Naive thymus-derived CD8-positive, alpha-beta T cell (primary cell): ENCODE measurements around the gene DHCR24. TPM values are rescaled to one million over a fixed set of nuclear protein-coding genes. Genes with fewer than 3 reads are reported as not detected.
A peak's percentile ranks its signal among the peaks of the same experiment; 100 is the strongest.
"Not testable (repeated sequence)": the region's sequence is repeated elsewhere in the genome, so short reads cannot be mapped to it uniquely, and the experiment has no call there.

Source experiments
- ATAC-seq, 2 donors: fragments of 150-1000 bp; cut with Tn5 transposase in 1 of 2; sonication (Bioruptor Pico), chemical (Tn5 transposase) in 1 of 2; 1 replicate in 1 of 2; 2 replicates in 1 of 2; pipeline ENCODE4 v1.10.0; 2021; ENCODE audit warnings: mild to moderate bottlenecking in 2 of 2, moderate library complexity in 2 of 2
- POLR2A ChIA-PET: fragments of 350-600 bp; sonication (Branson Sonifier 250); formaldehyde crosslinking; loops from one replicate; lab custom pipeline; 2021; ENCODE audit warnings: antibody characterized with exemption; lab: Charles Lee
- DNase-seq, 10 donors: peaks; one replicate each; pipeline versions ENCODE4 v3.0.0 to v3.0.0-alpha.2; 2020 to 2022
- H3K27ac Mint-ChIP-seq, 10 donors: one replicate each; pipeline ENCODE4 v1.8.0; 2020 to 2022; ENCODE audit warnings: mild to moderate bottlenecking in 10 of 10, mixed read lengths in 10 of 10, moderate library complexity in 4 of 10, inconsistent platforms in 1 of 10
- H3K27me3 Mint-ChIP-seq, 5 donors: one replicate each; pipeline ENCODE4 v1.8.0; 2021 to 2022; ENCODE audit warnings: mixed read lengths in 5 of 5
- H3K36me3 Mint-ChIP-seq, 3 donors: one replicate each; pipeline ENCODE4 v1.8.0; 2020 to 2022; ENCODE audit warnings: mixed read lengths in 3 of 3, mild to moderate bottlenecking in 2 of 3, inconsistent platforms in 1 of 3
- H3K4me1 Mint-ChIP-seq, 4 donors: one replicate each; pipeline ENCODE4 v1.8.0; 2021 to 2022; ENCODE audit warnings: mixed read lengths in 4 of 4
- H3K4me3 Mint-ChIP-seq, 10 donors: one replicate each; pipeline ENCODE4 v1.8.0; 2020 to 2022; ENCODE audit warnings: mild to moderate bottlenecking in 10 of 10, mixed read lengths in 10 of 10, moderate library complexity in 6 of 10, inconsistent platforms in 1 of 10
- H3K9me3 Mint-ChIP-seq, 9 donors: one replicate each; pipeline ENCODE4 v1.8.0; 2020 to 2022; ENCODE audit warnings: mixed read lengths in 9 of 9, mild to moderate bottlenecking in 3 of 9, inconsistent platforms in 1 of 9, moderate library complexity in 1 of 9
- polyA plus RNA-seq, 3 donors: library from polyadenylated mRNA; unstranded; fragments of 300-500 nt; fragmentation: Illumina TruSeq; gene quantifications; one replicate each; pipeline ENCODE4 v1.2.3, GENCODE V29; 2021
- total RNA-seq, 8 experiments: library from RNA in 2 of 8; stranded (reverse) in 2 of 8; gene quantifications; one replicate each; pipeline ENCODE4 v1.2.3 and lab custom pipeline; 2021 to 2026

Gene DHCR24
- total and polyA plus RNA-seq, 5 experiments from 2014 or later, result 1.8 to 4.2 (median 3.4) TPM

GRCh38 chr1:54919367-54920359 is 32.7 kb upstream of the DHCR24 start:
- no peak for ATAC-seq
- Mint-ChIP-seq H3K27me3 (peaks cover 0 to 16% (median 12%) of the 10 kb centered on the region in 5 donors), H3K36me3 (no peaks in the 10 kb centered on the region), H3K4me3 (no peak overlapping the region), H3K4me1 (no peaks in the 10 kb centered on the region), H3K9me3 (peaks cover 0 to 4% (median 0%) of the 10 kb centered on the region in 9 donors), H3K27ac (no peak overlapping the region)
- DNase-seq, result no peak
- POLR2A ChIA-PET, result no interaction called here

GRCh38 chr1:54911076-54911475 is 24.1 kb upstream of the DHCR24 start:
- H3K27ac Mint-ChIP-seq, result not testable (repeated sequence)

DNA sequence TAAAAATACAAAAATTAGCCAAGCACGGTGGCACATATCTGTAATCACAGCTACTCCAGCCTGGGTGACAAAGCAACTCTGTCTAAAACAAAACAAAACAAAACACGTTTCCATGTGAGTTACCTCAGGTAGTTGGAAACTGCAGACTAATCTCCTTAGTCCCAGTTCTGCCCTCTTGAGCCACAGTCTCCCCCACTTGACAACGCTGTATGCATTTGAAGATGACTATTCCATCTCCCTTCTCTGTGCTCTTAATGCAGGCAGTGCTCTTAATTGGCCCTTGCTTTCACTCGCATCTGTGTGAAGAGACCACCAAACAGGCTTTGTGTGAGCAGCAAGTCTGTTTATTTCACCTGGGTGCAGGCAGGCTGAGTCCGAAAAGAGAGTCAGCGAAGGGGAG is 19.6 kb upstream of the DHCR24 start:
- Mint-ChIP-seq H3K4me3 (no peak overlapping the region), H3K36me3 (no peaks in the 10 kb centered on the region), H3K9me3 (no peaks in the 10 kb centered on the region), H3K4me1 (no peaks in the 10 kb centered on the region), H3K27me3 (peaks cover 4 to 15% (median 11%) of the 10 kb centered on the region in 5 donors), H3K27ac (peak overlapping the region in 1 of 10 donors; percentile 23)
- POLR2A ChIA-PET, result no interaction called here
- no peak for DNase-seq
- no peak for ATAC-seq

More at GRCh38 chr1:54911076-54911475, 24.1 kb upstream of the DHCR24 start:
- H3K36me3 Mint-ChIP-seq, DNase-seq, ATAC-seq, H3K4me1 Mint-ChIP-seq, H3K9me3 Mint-ChIP-seq, H3K4me3 Mint-ChIP-seq, POLR2A ChIA-PET, H3K27me3 Mint-ChIP-seq: not testable (repeated sequence)

GRCh38 chr1:54904476-54905048 is 17.6 kb upstream of the DHCR24 start:
- Mint-ChIP-seq H3K4me3 (no peak overlapping the region), H3K4me1 (no peaks in the 10 kb centered on the region), H3K27ac (no peak overlapping the region), H3K36me3 (no peaks in the 10 kb centered on the region), H3K9me3 (no peaks in the 10 kb centered on the region), H3K27me3 (peaks cover 4 to 28% (median 17%) of the 10 kb centered on the region in 5 donors)
- DNase-seq (no peak), ATAC-seq (no peak)
- POLR2A ChIA-PET, result no interaction called here

- ATAC-seq, result no peak
- Mint-ChIP-seq H3K36me3 (no peaks in the 10 kb centered on the region), H3K4me1 (no peaks in the 10 kb centered on the region), H3K9me3 (no peaks in the 10 kb centered on the region), H3K4me3 (no peak overlapping the region), H3K27me3 (peaks cover 6 to 22% (median 13%) of the 10 kb centered on the region in 5 donors), H3K27ac (no peak overlapping the region)
- POLR2A ChIA-PET, result interaction anchor here (0.7 kb wide), 1 partner anchor 34 kb away, joined by 3 read pairs; no protein-coding TSS in a partner anchor
- DNase-seq, result no peak
Measured at GRCh38 chr1:54894271-54894670, 7.3 kb upstream of the DHCR24 start.

GRCh38 chr1:54892586-54892985 is 5.6 kb upstream of the DHCR24 start:
- POLR2A ChIA-PET, result no interaction called here
- Mint-ChIP-seq H3K36me3 (no peaks in the 10 kb centered on the region), H3K9me3 (no peaks in the 10 kb centered on the region), H3K27ac (no peak overlapping the region), H3K4me3 (no peak overlapping the region), H3K4me1 (peaks cover 2 to 8% (median 4%) of the 10 kb centered on the region in 4 donors), H3K27me3 (peaks cover 15 to 30% (median 23%) of the 10 kb centered on the region in 5 donors)
- ATAC-seq, result no peak
- DNase-seq, result no peak

DNA sequence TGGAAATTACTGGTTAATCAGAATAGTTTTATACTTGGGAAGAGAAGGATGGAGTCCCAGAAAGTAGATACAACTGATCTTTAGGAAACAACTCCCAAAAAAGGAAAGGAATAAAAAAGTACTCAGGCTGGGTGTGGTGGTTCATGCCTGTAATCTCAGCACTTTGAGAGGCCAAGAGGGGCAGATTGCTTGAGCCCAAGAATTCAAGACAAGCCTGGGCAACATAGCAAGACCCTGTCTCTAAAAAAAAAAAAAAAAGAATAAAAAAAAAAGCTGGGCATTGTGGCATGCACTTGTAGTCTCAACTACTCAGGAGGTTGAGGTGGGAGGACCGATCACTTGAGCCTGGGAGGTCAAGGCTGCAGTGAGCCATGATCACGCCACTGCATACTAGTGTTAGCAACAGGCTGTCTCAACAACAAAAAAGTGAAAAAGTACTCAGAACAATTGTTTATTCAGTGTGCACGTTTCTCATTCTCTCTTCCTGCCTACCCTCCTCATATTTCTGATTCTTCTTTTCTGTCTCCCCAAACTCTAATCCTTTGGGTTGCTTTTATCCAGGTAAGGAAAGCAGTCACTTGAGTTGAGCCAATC is 2.2 kb upstream of the DHCR24 start:
- Mint-ChIP-seq H3K4me3 (peak overlapping the region in 1 of 10 donors; percentile 36), H3K36me3 (no peaks in the 10 kb centered on the region)

DNA sequence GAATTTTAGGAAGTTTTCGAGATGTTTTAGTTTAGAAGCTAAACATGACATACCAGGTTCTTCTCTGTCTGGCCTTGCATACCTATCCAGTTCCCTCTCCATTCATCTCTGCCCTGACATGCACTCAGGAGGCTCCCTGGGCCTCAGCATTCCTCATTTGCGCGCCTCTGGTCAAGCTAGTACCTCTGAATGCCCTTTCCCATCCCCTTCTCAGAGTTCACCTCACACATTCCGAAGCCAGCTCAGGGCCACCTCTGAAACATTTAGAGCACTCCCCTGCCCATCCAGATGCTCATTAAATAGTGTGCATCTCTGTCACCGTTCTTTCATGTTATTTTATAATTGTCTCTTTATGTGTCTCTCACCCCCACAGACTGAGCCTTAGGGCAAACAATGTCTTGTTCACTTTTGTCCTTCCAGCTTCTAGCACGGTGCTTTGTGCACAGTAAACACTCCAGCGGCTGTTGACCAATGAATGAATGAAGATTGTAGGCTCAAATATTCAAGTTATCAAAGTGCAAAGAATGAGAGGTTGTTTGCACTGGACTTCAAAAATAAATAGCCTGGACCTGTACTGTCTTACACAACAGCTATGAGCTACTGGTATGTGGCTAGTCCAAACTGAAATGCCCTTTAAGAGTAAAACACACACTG is 1.2 kb upstream of the DHCR24 start:
- POLR2A ChIA-PET, result no interaction called here
- Mint-ChIP-seq H3K9me3 (no peaks in the 10 kb centered on the region), H3K27me3 (peaks cover 15 to 30% (median 27%) of the 10 kb centered on the region in 5 donors), H3K36me3 (no peaks in the 10 kb centered on the region), H3K4me3 (peak overlapping the region; percentile 26 to 97 (median 84)), H3K27ac (peak overlapping the region in 2 of 10 donors; percentile 1 to 63), H3K4me1 (peaks cover 13 to 30% (median 18%) of the 10 kb centered on the region in 4 donors)
- ATAC-seq, result no peak
- DNase-seq, result no peak

More for the DNA sequence above, 2.2 kb upstream of the DHCR24 start:
- POLR2A ChIA-PET, result no interaction called here
- DNase-seq (no peak), ATAC-seq (no peak)
- Mint-ChIP-seq H3K27ac (no peak overlapping the region), H3K27me3 (peaks cover 15 to 30% (median 26%) of the 10 kb centered on the region in 5 donors), H3K4me1 (peaks cover 11 to 30% (median 17%) of the 10 kb centered on the region in 4 donors), H3K9me3 (no peaks in the 10 kb centered on the region)

- Mint-ChIP-seq H3K27me3 (peaks cover 15 to 30% (median 27%) of the 10 kb centered on the region in 5 donors), H3K4me1 (peaks cover 13 to 30% (median 18%) of the 10 kb centered on the region in 4 donors), H3K36me3 (no peaks in the 10 kb centered on the region), H3K4me3 (peak overlapping the region; percentile 67 to 97 (median 88)), H3K9me3 (no peaks in the 10 kb centered on the region), H3K27ac (no peak overlapping the region)
- POLR2A ChIA-PET, result interaction anchor here (0.6 to 0.9 kb wide), 2 partner anchors 477 to 1560 kb away, joined by 3 to 4 read pairs; no protein-coding TSS in a partner anchor
- no peak for ATAC-seq
- no peak for DNase-seq
Measured at GRCh38 chr1:54887665-54888071, 673 bp upstream of the DHCR24 start.

DNA sequence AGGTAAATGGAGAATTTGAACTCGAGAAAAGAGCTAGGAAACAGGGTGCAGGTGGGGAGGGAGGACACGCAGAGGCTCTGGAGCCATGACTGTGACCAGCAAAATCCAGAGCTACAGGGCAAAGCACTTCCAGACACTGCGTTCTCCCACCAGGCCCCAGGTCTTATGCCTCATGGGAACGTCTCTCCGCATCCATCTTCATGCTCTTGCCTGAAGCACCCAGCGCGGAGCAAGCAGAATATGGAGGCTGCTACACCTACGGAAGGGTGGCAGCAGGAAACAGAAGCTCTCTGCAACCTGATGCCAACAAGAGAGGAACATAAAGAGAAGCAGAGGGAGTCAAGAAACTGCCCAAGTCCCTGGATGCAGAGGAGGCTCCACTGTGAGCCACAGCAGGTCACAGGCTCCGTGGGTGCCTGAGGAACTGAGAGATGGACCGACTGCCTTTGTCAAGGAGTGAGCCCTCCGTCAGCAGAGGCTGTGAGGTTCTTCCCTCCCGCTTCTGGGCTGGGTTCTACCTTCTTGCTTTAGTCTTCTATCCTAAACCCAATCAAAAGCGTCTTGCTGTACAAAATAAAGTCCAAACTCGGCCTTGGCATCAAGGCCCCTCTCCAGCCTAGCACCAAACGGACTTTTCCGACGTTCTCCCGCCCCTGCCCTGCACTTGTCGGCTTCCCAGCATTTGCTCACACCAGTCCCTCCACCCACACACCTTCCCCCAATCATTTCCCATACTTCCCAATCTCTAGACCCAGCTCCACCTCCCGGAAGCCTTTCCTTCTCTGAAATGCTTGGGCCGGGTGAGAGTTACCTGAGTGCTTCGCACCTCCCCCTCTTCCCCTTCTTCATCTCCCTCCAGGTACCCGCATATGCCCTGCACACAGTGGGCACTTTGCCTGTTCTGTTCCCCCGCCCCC is 930 bp downstream of the DHCR24 start:
- peak in 1 of 2 donors; percentile 3 for ATAC-seq
- H3K4me1 Mint-ChIP-seq, result peaks cover 13 to 30% (median 18%) of the 10 kb centered on the region in 4 donors
- peak overlapping the region in 4 of 10 donors; percentile 15 to 68 (median 64) for H3K27ac Mint-ChIP-seq

DNA sequence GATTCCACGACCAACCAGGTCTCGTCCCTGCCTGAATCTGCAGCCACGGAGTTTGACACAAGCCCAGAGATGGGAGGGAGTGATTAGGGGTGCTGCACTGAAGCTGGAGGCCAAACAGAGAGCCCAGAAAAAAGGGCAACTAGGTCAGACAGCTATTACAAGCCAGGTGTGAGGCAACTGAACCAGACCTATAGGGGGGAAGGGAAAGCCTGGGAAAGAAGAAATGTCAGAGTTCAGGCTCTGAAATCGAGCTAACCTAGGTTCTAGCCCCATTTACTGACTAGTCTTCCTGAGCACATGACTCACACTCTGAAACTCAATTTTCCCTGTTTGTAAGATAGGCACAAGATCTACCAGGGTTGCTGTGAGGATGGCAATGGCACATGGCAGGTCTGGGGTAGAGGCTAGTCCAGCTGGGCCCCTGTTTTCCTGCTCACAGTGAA is 1.7 kb downstream of the DHCR24 start:
- POLR2A ChIA-PET, result no interaction called here
- H3K27ac Mint-ChIP-seq, result no peak overlapping the region
- H3K4me1 Mint-ChIP-seq, result peaks cover 13 to 30% (median 18%) of the 10 kb centered on the region in 4 donors
- no peak for DNase-seq
- no peaks in the 10 kb centered on the region for H3K36me3 Mint-ChIP-seq
- no peak for ATAC-seq
- H3K4me3 Mint-ChIP-seq, result peak overlapping the region in 9 of 10 donors; percentile 91 to 97 (median 93)
- H3K27me3 Mint-ChIP-seq, result peaks cover 9 to 20% (median 11%) of the 10 kb centered on the region in 5 donors
- H3K9me3 Mint-ChIP-seq, result no peaks in the 10 kb centered on the region

More for the DNA sequence above, 930 bp downstream of the DHCR24 start:
- DNase-seq, result peak in 1 of 10 donors; percentile 1
- Mint-ChIP-seq H3K27me3 (peaks cover 9 to 20% (median 16%) of the 10 kb centered on the region in 5 donors), H3K9me3 (no peaks in the 10 kb centered on the region), H3K36me3 (no peaks in the 10 kb centered on the region), H3K4me3 (peak overlapping the region; percentile 86 to 97 (median 92))
- POLR2A ChIA-PET, result no interaction called here
